A549 (cell line): ENCODE data around the gene VAT1L. TPM values are rescaled to one million over a fixed set of nuclear protein-coding genes. Genes with fewer than 3 reads are reported as not detected.
"Not testable (repeated sequence)": the region's sequence is repeated elsewhere in the genome, so short reads cannot be mapped to it uniquely, and the experiment has no call there.

ENCODE experiments used
- ATAC-seq, 2 experiments: fragments of 200-7000 bp in 1 of 2; fragments of >200 bp in 1 of 2; cut with Nextera tagmentation in 1 of 2; cut with Tn5 transposase in 1 of 2; 3 replicates each; pipeline versions ENCODE4 v1.8.0 to v1.9.1; 2018 to 2020; ENCODE audit warnings: mild to moderate bottlenecking in 1 of 2, moderate library complexity in 1 of 2
- CTCF ChIA-PET: fragments of 300-600 bp; sonication (Branson Sonifier 250); formaldehyde crosslinking; extraction: SDS; loops from one replicate; lab custom pipeline; 2021; ENCODE audit warnings: antibody characterized with exemption, inconsistent platforms; lab: Yijun Ruan, JAX
- POLR2A ChIA-PET: fragments of 350-600 bp; formaldehyde crosslinking; extraction: SDS; loops from one replicate; lab custom pipeline; 2021; ENCODE audit warnings: antibody characterized with exemption, inconsistent platforms; lab: Yijun Ruan, JAX
- DNase-seq, 2 experiments: peaks; one replicate each; pipeline versions ENCODE4 v3.0.0 to v3.0.0-alpha.2; 2011 to 2016; ENCODE audit warnings: low read depth in 1 of 2, low spot score in 1 of 2
- FAIRE-seq: peaks from 2 replicates; lab custom pipeline; 2011; peaks lifted over from hg19 to GRCh38; lab: Jason Lieb, UNC
- H3K27ac ChIP-seq, 2 experiments: fragments of >200 bp; sonication (Bioruptor Twin); formaldehyde crosslinking; 3 replicates each; pipeline ENCODE4 v1.5.1; 2016 to 2017
- H3K4me1 ChIP-seq: fragments of >200 bp; sonication (Bioruptor Twin); formaldehyde crosslinking; 3 replicates; pipeline ENCODE4 v1.6.1; 2016
- H3K4me2 ChIP-seq: fragments of >200 bp; sonication (Bioruptor Twin); formaldehyde crosslinking; 3 replicates; pipeline ENCODE4 v1.6.1; 2016
- H3K4me3 ChIP-seq: fragments of >200 bp; sonication (Bioruptor Twin); formaldehyde crosslinking; 3 replicates; pipeline ENCODE4 v1.5.1; 2016
- H3K9me3 ChIP-seq: fragments of >200 bp; sonication (Bioruptor Twin); formaldehyde crosslinking; 3 replicates; pipeline ENCODE4 v1.6.1; 2016
- CBX2 ChIP-seq: fragments of 200-600 bp; sonication (generic); IDR thresholded peaks from 2 replicates; pipeline ENCODE4 v1.6.1; 2016; ENCODE audit warnings: low read depth, mild to moderate bottlenecking, borderline replicate concordance
- CEBPB ChIP-seq, 2 experiments: fragments of >200 bp in 1 of 2; sonication (Bioruptor Twin) in 1 of 2; formaldehyde crosslinking in 1 of 2; IDR thresholded peaks; 2 replicates each; pipeline ENCODE4 v1.6.1; 2012 to 2016
- CTCF ChIP-seq: fragments of >200 bp; sonication (Bioruptor Twin); formaldehyde crosslinking; IDR thresholded peaks from 3 replicates; pipeline ENCODE4 v1.5.1; 2016
- E2F6 ChIP-seq: IDR thresholded peaks from 2 replicates; pipeline ENCODE4 v1.6.1; 2012; ENCODE audit warnings: low read depth, borderline replicate concordance
- EHMT2 ChIP-seq: fragments of 200-600 bp; sonication (generic); IDR thresholded peaks from 2 replicates; pipeline ENCODE4 v1.6.1; 2016; ENCODE audit warnings: antibody characterized with exemption, low read depth, mild to moderate bottlenecking, moderate library complexity
- ESRRA ChIP-seq: fragments of 150-350 bp; IDR thresholded peaks from 2 replicates; pipeline ENCODE4 v1.6.1; 2014; ENCODE audit warnings: mild to moderate bottlenecking, low read length, borderline replicate concordance
- HDAC2 ChIP-seq: fragments of 200-600 bp; sonication (generic); IDR thresholded peaks from 2 replicates; pipeline ENCODE4 v1.6.1; 2016
- HOXA7 ChIP-seq: fragments of 250-450 bp; sonication (Bioruptor Pico); IDR thresholded peaks from 2 replicates; pipeline ENCODE4 v1.5.0; 2020; ENCODE audit warnings: mild to moderate bottlenecking, moderate library complexity
- NPAS2 ChIP-seq: fragments of 250-450 bp; sonication (Bioruptor Pico); IDR thresholded peaks from 2 replicates; pipeline ENCODE4 v1.8.0; 2022; ENCODE audit warnings: mild to moderate bottlenecking, moderate library complexity, borderline replicate concordance
- REST ChIP-seq: fragments of 200-600 bp; sonication (generic); IDR thresholded peaks from 2 replicates; pipeline ENCODE4 v1.6.1; 2016; ENCODE audit warnings: antibody characterized with exemption, mild to moderate bottlenecking, moderate library complexity
- RFX5 ChIP-seq: fragments of 450-650 bp; IDR thresholded peaks from 2 replicates; pipeline ENCODE4 v1.7.1; 2014; ENCODE audit warnings: antibody characterized with exemption, mild to moderate bottlenecking, moderate library complexity
- RNF2 ChIP-seq: fragments of 200-600 bp; sonication (generic); IDR thresholded peaks from 2 replicates; pipeline ENCODE4 v1.6.1; 2016; ENCODE audit warnings: low read depth, mild to moderate bottlenecking, antibody characterized with exemption, moderate library complexity, borderline replicate concordance
- ZFP36 ChIP-seq: fragments of 450-650 bp; IDR thresholded peaks from 2 replicates; pipeline ENCODE4 v1.6.1; 2014; ENCODE audit warnings: borderline replicate concordance; ENCODE audit not compliant: partially characterized antibody
- ZNF302 ChIP-seq: fragments of 250-450 bp; sonication (Bioruptor Pico); IDR thresholded peaks from 2 replicates; pipeline ENCODE4 v1.9.0; 2021; ENCODE audit warnings: inconsistent platforms, mild to moderate bottlenecking, moderate library complexity
- WGBS: methylation state at CpG from one replicate; pipeline ENCODE4 v1.1.6; 2017; ENCODE audit errors: missing lambda C conversion rate; 5-methylcytosine and 5-hydroxymethylcytosine counted together
- polyA plus RNA-seq, 4 experiments: library from polyadenylated mRNA; depleted of rRNA in 3 of 4; stranded (reverse); fragments of >200 nt; fragmentation: RNase III in 1 of 4; extraction: RNeasy Plus Mini Kit Qiagen cat#74134 plus additional on column Dnase treatment in 1 of 4; gene quantifications; 2 replicates in 3 of 4; 3 replicates in 1 of 4; pipeline ENCODE4 v1.2.3, GENCODE V29; 2011 to 2017
- TF ChIP-seq, protein P1 (sequence below): IDR thresholded peaks from 2 replicates; pipeline ENCODE4 v1.6.1; 2012
- TF ChIP-seq, protein P2 (sequence below): fragments of >200 bp; sonication (Bioruptor Twin); formaldehyde crosslinking; IDR thresholded peaks from 2 replicates; pipeline ENCODE4 v1.6.1; 2016

The VAT1L gene
- polyA plus RNA-seq, 2 of the 4 experiments (the other 2 are of a cell fraction), result not detected

DNA sequence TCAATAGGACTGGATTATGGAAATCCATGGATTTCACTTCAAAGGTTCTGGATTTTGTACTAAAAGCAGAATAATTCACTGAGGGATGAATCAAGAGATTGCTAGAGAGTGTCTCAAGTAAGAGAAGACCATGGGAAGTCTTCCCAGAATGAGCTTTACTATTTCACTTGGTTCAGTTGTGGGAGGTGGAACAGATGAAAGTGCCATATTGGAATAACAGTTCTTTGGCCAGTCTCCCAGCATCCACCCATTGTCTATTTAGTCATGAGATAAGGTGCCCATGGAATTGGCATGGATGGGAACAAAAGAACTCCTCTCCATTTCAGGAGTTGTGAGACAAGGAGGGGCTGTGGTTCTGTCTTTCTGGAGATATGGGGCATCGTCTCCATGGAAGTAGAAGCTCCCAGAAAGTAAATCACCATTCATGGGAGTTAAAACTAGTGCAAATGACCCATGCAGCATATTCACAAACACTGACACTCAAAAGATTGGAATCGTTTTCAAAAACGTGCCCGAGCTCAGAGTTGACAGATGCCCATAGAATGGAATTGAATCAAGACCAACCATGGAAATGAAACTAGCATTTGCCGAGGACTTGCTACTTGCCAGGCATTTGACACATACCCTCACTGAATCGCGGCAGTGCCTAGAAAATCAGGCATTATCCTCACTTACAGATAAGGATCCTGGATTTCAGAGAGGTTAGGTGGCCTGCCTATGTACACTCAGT is 197.8 kb downstream of the VAT1L start:
- CTCF ChIA-PET, result interaction anchor here (4.7 kb wide), 1 partner anchor 17 kb away, joined by 18 read pairs; no protein-coding TSS in a partner anchor
- no peak for ATAC-seq
- Histone ChIP-seq H3K4me2 (no peak overlapping the region), H3K9me3 (no peaks in the 10 kb centered on the region), H3K4me3 (no peak overlapping the region), H3K4me1 (no peaks in the 10 kb centered on the region), H3K27ac (no peak overlapping the region)
- no peak for FAIRE-seq
- TF ChIP-seq E2F6, result no peak
- TF ChIP-seq REST, result no peak
- TF ChIP-seq, protein P1, sequence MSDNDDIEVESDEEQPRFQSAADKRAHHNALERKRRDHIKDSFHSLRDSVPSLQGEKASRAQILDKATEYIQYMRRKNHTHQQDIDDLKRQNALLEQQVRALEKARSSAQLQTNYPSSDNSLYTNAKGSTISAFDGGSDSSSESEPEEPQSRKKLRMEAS, result no peak
- TF ChIP-seq HOXA7 (CRISPR knock-in tag), result no peak
- TF ChIP-seq HDAC2, result no peak
- no peak for DNase-seq
- POLR2A ChIA-PET, result no interaction called here
- WGBS, result 22% methylated on average over 7 of the region's 7 CpGs

GRCh38 chr16:77987810-77988209 is 199.4 kb downstream of the VAT1L start:
- FAIRE-seq, result no peak
- Histone ChIP-seq H3K27ac (no peak overlapping the region), H3K4me1 (no peaks in the 10 kb centered on the region), H3K9me3 (no peaks in the 10 kb centered on the region), H3K4me2 (no peak overlapping the region), H3K4me3 (no peak overlapping the region)
- 32% methylated on average over 2 of the region's 2 CpGs for WGBS
- no peak for ATAC-seq
- ChIA-PET POLR2A (no interaction called here), CTCF (interaction anchor here (1.0 to 4.7 kb wide), 3 partner anchors 11 to 105 kb away, joined by 3 to 18 read pairs (median 4); no protein-coding TSS in a partner anchor)
- no peak for DNase-seq
- no peak for TF ChIP-seq RFX5
- TF ChIP-seq, protein P2, sequence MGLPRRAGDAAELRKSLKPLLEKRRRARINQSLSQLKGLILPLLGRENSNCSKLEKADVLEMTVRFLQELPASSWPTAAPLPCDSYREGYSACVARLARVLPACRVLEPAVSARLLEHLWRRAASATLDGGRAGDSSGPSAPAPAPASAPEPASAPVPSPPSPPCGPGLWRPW, result no peak

GRCh38 chr16:77989846-77990245 is 201.5 kb downstream of the VAT1L start:
- DNase-seq, result no peak
- CTCF ChIA-PET, result no interaction called here

DNA sequence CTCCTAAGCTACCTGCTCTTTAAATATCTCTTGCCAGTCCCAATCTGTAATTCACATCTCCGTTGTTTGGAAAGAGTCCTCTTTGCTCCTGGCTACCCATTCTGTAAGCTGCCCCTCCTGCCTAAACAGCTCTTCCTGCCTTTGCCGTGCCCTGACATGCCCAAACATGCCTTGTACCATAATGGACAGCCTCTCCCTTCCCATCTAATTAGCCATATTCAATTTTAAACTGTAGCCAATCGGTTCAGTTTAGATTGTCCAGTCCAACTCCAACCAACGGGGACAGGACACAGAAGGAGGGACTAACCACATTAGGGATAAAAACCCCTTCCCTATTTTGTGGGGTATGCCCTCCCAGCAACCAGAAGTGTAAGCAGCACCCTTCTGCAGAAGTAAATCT is 203.3 kb downstream of the VAT1L start:
- no peaks in the 10 kb centered on the region for H3K4me1 ChIP-seq
- H3K27ac ChIP-seq, result no peak overlapping the region
- no peak for ATAC-seq
- CTCF ChIA-PET, result interaction anchor here (4.2 kb wide), 1 partner anchor 11 kb away, joined by 17 read pairs; no protein-coding TSS in a partner anchor
- POLR2A ChIA-PET, result no interaction called here
- FAIRE-seq, result no peak
- 25% methylated on average over 4 of the region's 4 CpGs for WGBS
- no peak for TF ChIP-seq CEBPB (IDR thresholded peaks at IDR 0.05)
- no peak for TF ChIP-seq CTCF
- TF ChIP-seq CBX2, result no peak
- TF ChIP-seq NPAS2 (CRISPR knock-in tag), result no peak
- no peak for TF ChIP-seq EHMT2
- H3K4me2 ChIP-seq, result no peak overlapping the region
- no peak overlapping the region for H3K4me3 ChIP-seq
- H3K9me3 ChIP-seq, result peaks cover 7% of the 10 kb centered on the region; the same call in 1 of the 3 replicates
- DNase-seq, result no peak

More at GRCh38 chr16:77989846-77990245, 201.5 kb downstream of the VAT1L start:
- FAIRE-seq (no peak), ATAC-seq (no peak)
- Histone ChIP-seq H3K4me1 (no peaks in the 10 kb centered on the region), H3K9me3 (no peaks in the 10 kb centered on the region), H3K27ac (no peak overlapping the region), H3K4me2 (no peak overlapping the region), H3K4me3 (no peak overlapping the region)
- 47% methylated on average over 4 of the region's 4 CpGs for WGBS
- POLR2A ChIA-PET, result no interaction called here
- TF ChIP-seq ZNF302 (CRISPR knock-in tag) (no peak), ESRRA (no peak), ZFP36 (no peak), HOXA7 (CRISPR knock-in tag) (no peak), RNF2 (no peak)

GRCh38 chr16:77992381-77992780 is 204.0 kb downstream of the VAT1L start:
- POLR2A ChIA-PET, H3K4me3 ChIP-seq, H3K27ac ChIP-seq, H3K9me3 ChIP-seq, H3K4me2 ChIP-seq, FAIRE-seq, DNase-seq, H3K4me1 ChIP-seq, ATAC-seq: not testable (repeated sequence)
- CTCF ChIA-PET, result interaction anchor here (0.7 to 4.2 kb wide), 2 partner anchors 10 to 21 kb away, joined by 3 to 17 read pairs; no protein-coding TSS in a partner anchor
- WGBS, result 0% methylated on average over 2 of the region's 2 CpGs
